ENCODE measurements around the gene SCLY.
"Not testable (repeated sequence)": the region's sequence is repeated elsewhere in the genome, so short reads cannot be mapped to it uniquely, and the experiment has no call there.

Gene SCLY

GRCh38 chr2:238114851-238115660, 54.3 kb downstream of the SCLY start:
- DNase-seq, result no peak

- DNase-seq, result not testable (repeated sequence)
These were observed 54.9 kb downstream of the SCLY start for GRCh38 chr2:238115709-238116108.

- no peak for DNase-seq
These were observed 55.7 kb downstream of the SCLY start for GRCh38 chr2:238116298-238117198.

GRCh38 chr2:238117199-238118154, 56.7 kb downstream of the SCLY start:
- DNase-seq, result no peak

GRCh38 chr2:238119756-238120462, 59.1 kb downstream of the SCLY start:
- DNase-seq, result no peak

GRCh38 chr2:238120463-238121298, 59.9 kb downstream of the SCLY start:
- no peak for DNase-seq

- no peak for DNase-seq
These were observed 60.9 kb downstream of the SCLY start for GRCh38 chr2:238121511-238122286.

- no peak for DNase-seq
These were observed 61.8 kb downstream of the SCLY start for GRCh38 chr2:238122287-238123217.

GRCh38 chr2:238123218-238123971, 62.6 kb downstream of the SCLY start:
- no peak for DNase-seq

- DNase-seq, result no peak
These were observed 63.2 kb downstream of the SCLY start for GRCh38 chr2:238123991-238124470.

- no peak for DNase-seq
These were observed 63.8 kb downstream of the SCLY start for GRCh38 chr2:238124488-238125126.

- no peak for DNase-seq
These were observed 64.5 kb downstream of the SCLY start for GRCh38 chr2:238125127-238125885.

- no peak for DNase-seq
These were observed 65.5 kb downstream of the SCLY start for GRCh38 chr2:238126338-238126737.

- no peak for DNase-seq
These were observed 66.0 kb downstream of the SCLY start for GRCh38 chr2:238126775-238127164.

GRCh38 chr2:238127165-238128060, 66.6 kb downstream of the SCLY start:
- no peak for DNase-seq

- DNase-seq, result no peak
These were observed 67.2 kb downstream of the SCLY start for GRCh38 chr2:238128061-238128440.

All from 8988T (cell line).